ENCODE results near the gene SLC26A1. TPM values are rescaled to one million over a fixed set of nuclear protein-coding genes. Genes with fewer than 3 reads are reported as not detected.
A peak's percentile ranks its signal among the peaks of the same experiment; 100 is the strongest.

The SLC26A1 gene
- total and polyA plus RNA-seq, 2 donors (not counting 3 experiments of a cell fraction or from before 2014, with no cell fraction given), result 0.10 TPM; not detected in 1

DNA sequence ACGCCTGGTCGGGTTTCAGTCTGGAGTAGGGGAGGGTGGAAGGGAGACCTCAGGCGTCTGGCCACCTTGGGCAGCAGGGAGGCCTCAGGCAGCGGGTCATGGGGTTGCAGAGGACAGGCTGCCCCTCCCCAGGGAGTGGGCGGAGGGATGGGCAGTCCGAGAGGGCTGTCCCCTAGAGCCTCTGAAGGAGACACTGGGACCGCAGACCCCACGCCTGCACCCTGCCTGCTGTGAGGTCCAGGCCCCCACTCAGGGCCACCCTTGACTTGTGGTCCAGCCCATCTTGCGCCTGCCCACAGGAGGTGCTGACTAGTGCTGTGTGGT, 34.7 kb upstream of the SLC26A1 start:
- H3K27ac ChIP-seq (ENCODE audit: insufficient read depth, low read depth, low read length), result no peak overlapping the region

More for the DNA sequence above, 34.7 kb upstream of the SLC26A1 start:
- H3K4me1 ChIP-seq (ENCODE audit: control insufficient read depth, extremely low read depth, insufficient read depth, low read length), result no peaks in the 10 kb centered on the region
- no peaks in the 10 kb centered on the region for H3K9me3 ChIP-seq (replicated peaks; ENCODE audit: control insufficient read depth, insufficient read depth, low read length)
- no peaks in the 10 kb centered on the region for H3K27me3 ChIP-seq (ENCODE audit: control insufficient read depth in 2 of 2, insufficient read depth in 2 of 2, low read length in 2 of 2)
- BruUV-seq (replicated peaks), result no TSS peak
- no peak for DNase-seq (ENCODE audit: low read depth, low spot score)
- no peak overlapping the region for H3K4me2 ChIP-seq (ENCODE audit: insufficient read depth, low read length)
- no peak for FAIRE-seq
- H3K36me3 ChIP-seq (ENCODE audit: control insufficient read depth in 2 of 2, extremely low read depth in 1 of 2, insufficient read depth in 2 of 2, low read length in 2 of 2), result peaks cover 0 to 15% of the 10 kb centered on the region in 2 experiments
- POLR2A ChIA-PET, result no interaction called here
- dilution Hi-C loops (cut with MboI; ENCODE audit: extremely low pct_ligation_motif_present, low sequenced_read_pairs) (no loop called here), intact Hi-C loops (cut with micrococcal nuclease) (no loop called here)
- no peak overlapping the region for H3K4me3 ChIP-seq (replicated peaks in 1 of 3; ENCODE audit: insufficient read depth in 1 of 3, low read depth in 1 of 3, low read length in 3 of 3)
- H3K79me2 ChIP-seq (ENCODE audit: control insufficient read depth, insufficient read depth, low read length), result no peaks in the 10 kb centered on the region
- CTCF ChIA-PET, result no interaction called here
- H3K9me1 ChIP-seq (replicated peaks; ENCODE audit: control insufficient read depth, extremely low read depth, insufficient read depth, low read length), result no peaks in the 10 kb centered on the region
- no peak for TF ChIP-seq EZH2 (IDR thresholded peaks at IDR 0.05; ENCODE audit: borderline replicate concordance, low read depth, low read length, severe bottlenecking)
- TF ChIP-seq POLR2A (IDR thresholded peaks at IDR 0.05; ENCODE audit: low read depth, low read length), result peak; percentile 17
- no peak for TF ChIP-seq JUN (IDR thresholded peaks at IDR 0.05; ENCODE audit: borderline replicate concordance, insufficient read depth, insufficient read length, low read depth)
- TF ChIP-seq CTCF (IDR thresholded peaks at IDR 0.05; ENCODE audit: extremely low read depth in 1 of 2, insufficient read depth in 1 of 2, low read depth in 1 of 2, low read length in 2 of 2), result no peak
- peak; percentile 17 for TF ChIP-seq POLR2AphosphoS5 (IDR thresholded peaks at IDR 0.05; ENCODE audit: insufficient read depth, low read depth, low read length)
- TF ChIP-seq MAX (IDR thresholded peaks at IDR 0.05; ENCODE audit: insufficient read depth, insufficient read length), result no peak
- no peak for TF ChIP-seq FOS (IDR thresholded peaks at IDR 0.05; ENCODE audit: borderline replicate concordance, insufficient read depth, low read length)
- TF ChIP-seq MYC (IDR thresholded peaks at IDR 0.05; ENCODE audit: low read depth, low read length), result no peak
- TF ChIP-seq GATA2 (IDR thresholded peaks at IDR 0.05; ENCODE audit: insufficient read depth, insufficient read length, low read depth, low read length), result no peak
- H2AFZ ChIP-seq (ENCODE audit: low read depth, low read length), result no peak overlapping the region
- H4K20me1 ChIP-seq (replicated peaks; ENCODE audit: control insufficient read depth, extremely low read depth, insufficient read depth, low read length), result no peaks in the 10 kb centered on the region
- no peak overlapping the region for H3K9ac ChIP-seq (replicated peaks; ENCODE audit: extremely low read depth, insufficient read depth, low read length)

All from endothelial cell of umbilical vein (primary cell).